ENCODE results near the gene GSC2. TPM values are rescaled to one million over a fixed set of nuclear protein-coding genes. Genes with fewer than 3 reads are reported as not detected.
A peak's percentile ranks its signal among the peaks of the same experiment; 100 is the strongest.

The GSC2 gene
- total RNA-seq, 2 donors from 2014 or later = 11.9 TPM; not detected in 1

DNA sequence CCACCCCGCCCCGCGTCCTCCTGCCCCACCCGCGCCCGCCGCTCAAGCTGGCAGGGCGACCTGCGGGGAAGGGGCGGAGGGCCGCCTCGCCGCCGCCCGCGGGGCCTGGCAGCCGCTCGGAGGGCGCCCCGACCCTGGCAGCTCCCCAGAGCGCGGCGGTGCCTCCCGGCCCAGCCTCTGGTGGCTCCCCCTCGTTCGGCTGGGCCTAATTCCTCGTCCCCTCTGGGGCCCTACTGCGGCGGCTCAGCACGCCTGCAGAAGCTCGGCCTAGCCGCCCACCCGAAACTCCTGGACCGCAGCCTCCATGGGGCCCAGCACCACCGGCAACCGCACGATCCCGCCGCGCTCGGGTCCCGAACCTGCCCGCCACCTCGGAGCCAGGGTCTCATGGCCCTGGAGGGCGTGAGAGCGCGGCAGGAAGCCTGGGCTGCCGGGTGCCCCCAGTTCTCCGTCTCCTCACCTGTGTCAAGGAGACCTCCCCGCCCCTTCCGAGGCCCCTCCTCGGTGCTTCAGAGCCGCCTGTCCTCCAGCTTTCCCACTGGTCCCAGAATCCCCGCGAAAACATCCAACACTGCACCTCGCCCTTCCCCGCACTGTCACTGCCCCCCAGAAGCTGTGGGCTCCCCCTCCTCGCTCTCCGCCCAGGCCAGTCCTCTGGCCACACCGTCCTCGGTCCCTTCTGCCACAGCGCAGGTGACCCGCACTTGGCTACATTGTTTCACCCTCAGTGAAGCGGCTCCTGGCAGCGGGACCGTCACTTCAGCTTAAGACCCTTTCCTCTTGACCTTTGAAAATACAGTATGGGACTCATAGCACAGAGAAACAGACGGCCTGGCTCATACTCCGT lies 613 bp upstream of the GSC2 start:
- intact Hi-C loops (cut with DNase I) = no loop called here
- peaks cover 11% of the 10 kb centered on the region for H3K27me3 ChIP-seq (replicated peaks; ENCODE audit: insufficient read depth)
- WGBS = 12% methylated on average over 39 of the region's 68 CpGs
- no peak overlapping the region for H3K4me3 ChIP-seq
- H3K27ac ChIP-seq = no peak overlapping the region
- H3K9me3 ChIP-seq = no peaks in the 10 kb centered on the region
- no peaks in the 10 kb centered on the region for H3K36me3 ChIP-seq
- TF ChIP-seq POLR2A (IDR thresholded peaks at IDR 0.05) = no peak
- no peak for TF ChIP-seq POLR2AphosphoS5 (IDR thresholded peaks at IDR 0.05)
- TF ChIP-seq, protein P1, sequence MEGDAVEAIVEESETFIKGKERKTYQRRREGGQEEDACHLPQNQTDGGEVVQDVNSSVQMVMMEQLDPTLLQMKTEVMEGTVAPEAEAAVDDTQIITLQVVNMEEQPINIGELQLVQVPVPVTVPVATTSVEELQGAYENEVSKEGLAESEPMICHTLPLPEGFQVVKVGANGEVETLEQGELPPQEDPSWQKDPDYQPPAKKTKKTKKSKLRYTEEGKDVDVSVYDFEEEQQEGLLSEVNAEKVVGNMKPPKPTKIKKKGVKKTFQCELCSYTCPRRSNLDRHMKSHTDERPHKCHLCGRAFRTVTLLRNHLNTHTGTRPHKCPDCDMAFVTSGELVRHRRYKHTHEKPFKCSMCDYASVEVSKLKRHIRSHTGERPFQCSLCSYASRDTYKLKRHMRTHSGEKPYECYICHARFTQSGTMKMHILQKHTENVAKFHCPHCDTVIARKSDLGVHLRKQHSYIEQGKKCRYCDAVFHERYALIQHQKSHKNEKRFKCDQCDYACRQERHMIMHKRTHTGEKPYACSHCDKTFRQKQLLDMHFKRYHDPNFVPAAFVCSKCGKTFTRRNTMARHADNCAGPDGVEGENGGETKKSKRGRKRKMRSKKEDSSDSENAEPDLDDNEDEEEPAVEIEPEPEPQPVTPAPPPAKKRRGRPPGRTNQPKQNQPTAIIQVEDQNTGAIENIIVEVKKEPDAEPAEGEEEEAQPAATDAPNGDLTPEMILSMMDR (IDR thresholded peaks at IDR 0.05) = no peak
- peaks cover 3% of the 10 kb centered on the region for H3K4me1 ChIP-seq (replicated peaks)
- no peak for DNase-seq (ENCODE audit: low spot score)

DNA sequence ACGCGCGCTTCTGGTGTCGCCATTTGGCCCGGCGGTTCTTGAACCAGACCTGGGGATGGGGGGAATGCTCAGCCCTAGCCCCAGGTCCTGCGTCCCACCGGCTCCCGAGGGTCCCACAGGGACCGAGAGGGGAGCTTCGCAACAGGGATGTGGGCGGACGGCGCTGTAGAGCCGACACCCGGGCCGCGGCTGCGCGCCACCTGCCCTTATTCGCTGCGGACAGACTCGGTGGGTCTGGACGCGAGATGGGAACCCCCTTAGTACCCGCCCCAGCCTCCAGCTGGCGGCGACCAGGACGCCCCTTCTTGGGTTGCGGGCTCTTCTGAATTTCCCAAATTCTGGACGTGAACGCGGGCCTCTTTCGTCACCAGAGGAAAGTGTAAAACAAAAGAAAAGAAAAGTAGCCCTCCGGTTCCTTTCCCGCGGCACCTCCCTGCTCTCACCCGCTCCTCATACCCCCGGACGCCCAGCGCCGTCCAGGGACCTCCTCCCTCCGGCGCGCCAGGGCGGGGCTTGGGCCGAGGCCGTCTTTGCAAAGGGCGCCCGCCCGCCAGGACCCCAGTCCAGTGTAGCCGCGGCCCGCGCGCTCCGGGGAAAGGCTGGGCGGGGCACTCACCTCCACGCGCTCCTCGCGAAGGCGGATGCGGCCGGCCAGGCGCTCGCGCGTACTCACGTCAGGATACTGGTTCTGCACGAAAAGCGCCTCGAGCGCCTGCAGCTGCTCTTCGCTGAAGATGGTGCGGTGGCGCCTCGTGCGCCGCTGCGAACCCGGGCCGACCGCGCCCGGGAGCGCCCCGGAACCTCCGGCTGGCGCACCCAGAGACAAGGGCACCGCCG lies 827 bp downstream of the GSC2 start:
- intact Hi-C loops (cut with DNase I) = loop anchor here (5.0 to 10.0 kb wide), 2 partner anchors 326 to 483 kb away; partner anchors contain the start of genes CDC45 and UFD1
- WGBS = 1% methylated on average over 84 of the region's 92 CpGs
- H3K27me3 ChIP-seq (replicated peaks; ENCODE audit: insufficient read depth) = peaks cover 11% of the 10 kb centered on the region
- H3K4me1 ChIP-seq (replicated peaks) = peaks cover 3% of the 10 kb centered on the region
- peak overlapping the region in 1 of 2 donors; percentile 15 for H3K4me3 ChIP-seq
- no peak for DNase-seq (ENCODE audit: low spot score)
- H3K9me3 ChIP-seq = no peaks in the 10 kb centered on the region
- no peak overlapping the region for H3K27ac ChIP-seq
- TF ChIP-seq POLR2A (IDR thresholded peaks at IDR 0.05) = no peak
- H3K36me3 ChIP-seq = no peaks in the 10 kb centered on the region

DNA sequence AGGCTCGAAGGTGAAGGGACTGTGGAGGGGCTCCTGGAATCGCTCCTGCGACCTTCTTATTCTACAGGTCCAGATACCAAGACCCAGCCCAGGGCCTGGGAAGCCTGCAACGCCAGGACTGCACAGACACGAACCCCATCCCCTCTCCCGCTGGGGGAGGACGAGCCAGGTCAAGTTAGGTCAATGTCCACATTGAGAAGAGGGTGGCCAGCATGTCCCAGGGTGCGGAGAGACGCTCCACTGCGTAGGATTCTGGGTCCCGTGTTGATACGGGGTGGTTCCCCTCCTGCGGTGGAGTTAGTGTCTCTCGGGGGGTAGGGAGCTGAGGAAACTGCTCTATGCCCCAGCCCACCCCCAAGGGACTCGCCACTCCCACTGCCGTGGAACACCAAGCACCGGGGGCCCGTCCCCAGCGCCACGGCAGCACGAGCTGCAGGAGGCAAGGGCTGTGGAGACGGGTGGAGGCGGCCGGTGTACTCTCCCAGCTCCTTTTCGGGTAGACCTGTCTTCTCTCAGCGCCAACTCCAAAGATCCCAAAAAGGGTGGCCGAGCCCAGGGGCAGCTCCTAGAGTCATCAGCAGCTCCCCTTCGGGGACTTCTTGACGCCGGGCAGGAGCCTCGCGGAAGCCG lies 1.6 kb downstream of the GSC2 start:
- H3K4me1 ChIP-seq (replicated peaks) = peaks cover 7% of the 10 kb centered on the region
- TF ChIP-seq POLR2A (IDR thresholded peaks at IDR 0.05) = no peak
- TF ChIP-seq, protein P1 (IDR thresholded peaks at IDR 0.05) = no peak
- no peak for TF ChIP-seq POLR2AphosphoS5 (IDR thresholded peaks at IDR 0.05)
- H3K4me3 ChIP-seq = no peak overlapping the region
- no peak overlapping the region for H3K27ac ChIP-seq
- intact Hi-C loops (cut with DNase I) = loop anchor here (5.0 to 10.0 kb wide), 2 partner anchors 326 to 484 kb away; partner anchors contain the start of genes CDC45 and UFD1
- H3K36me3 ChIP-seq = no peaks in the 10 kb centered on the region
- DNase-seq (ENCODE audit: low spot score) = no peak
- H3K27me3 ChIP-seq (replicated peaks; ENCODE audit: insufficient read depth) = peaks cover 11% of the 10 kb centered on the region
- no peaks in the 10 kb centered on the region for H3K9me3 ChIP-seq
- whole genome bisulfite sequencing = 26% methylated on average over 31 of the region's 33 CpGs

DNA sequence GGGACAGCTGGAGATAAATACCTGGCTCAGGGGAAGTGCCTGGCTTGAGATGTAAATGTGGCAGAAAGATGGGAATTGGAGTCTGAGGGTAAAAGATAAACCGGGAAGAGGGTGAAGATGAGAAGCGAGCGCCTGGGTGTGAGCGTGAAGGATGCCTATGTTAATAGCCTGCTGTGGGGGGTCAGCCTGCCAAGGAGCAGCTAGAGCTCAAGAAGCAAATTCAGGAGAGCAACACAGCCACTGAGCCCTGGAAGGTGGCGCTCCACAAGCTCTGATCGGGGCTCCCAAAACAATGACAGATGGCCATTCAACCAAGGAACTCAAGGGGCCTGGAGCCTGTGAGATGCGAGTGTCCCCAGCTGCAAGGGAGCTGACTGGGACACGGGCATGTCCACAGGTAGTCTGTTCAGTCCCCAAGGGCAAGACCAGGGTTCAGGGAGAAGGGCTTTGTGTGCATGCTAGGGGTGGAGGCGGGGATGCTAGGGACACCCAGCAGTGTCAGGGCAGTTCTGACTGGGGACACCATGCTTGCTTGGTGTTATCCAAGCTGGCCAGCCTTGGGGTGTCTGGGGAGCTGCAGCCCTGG lies 2.8 kb downstream of the GSC2 start:
- TF ChIP-seq, protein P1 (IDR thresholded peaks at IDR 0.05) = no peak
- TF ChIP-seq POLR2A (IDR thresholded peaks at IDR 0.05) (no peak), POLR2AphosphoS5 (IDR thresholded peaks at IDR 0.05) (no peak)
- Histone ChIP-seq H3K27ac (no peak overlapping the region), H3K4me3 (no peak overlapping the region), H3K27me3 (replicated peaks; ENCODE audit: insufficient read depth) (peaks cover 11% of the 10 kb centered on the region), H3K4me1 (replicated peaks) (peaks cover 7% of the 10 kb centered on the region), H3K36me3 (no peaks in the 10 kb centered on the region), H3K9me3 (no peaks in the 10 kb centered on the region)
- intact Hi-C loops (cut with DNase I) = loop anchor here (5.0 to 10.0 kb wide), 2 partner anchors 328 to 485 kb away; partner anchors contain the start of genes CDC45 and UFD1
- 34% methylated on average over 9 of the region's 9 CpGs for WGBS
- DNase-seq (ENCODE audit: low spot score) = no peak

All from prostate gland (tissue), 2 donors.